ENCODE measurements around the gene ITPR3.

Gene ITPR3

GRCh38 chr6:33638556-33638955, 17.4 kb downstream of the ITPR3 start:
- Histone ChIP-seq H3K27ac (ENCODE audit: low read depth, low read length) (no peak overlapping the region), H3K27me3 (ENCODE audit: insufficient read depth, low read length) (no peaks in the 10 kb centered on the region), H3K4me3 (ENCODE audit: low read depth, low read length) (no peak overlapping the region), H2AFZ (ENCODE audit: low read length, unreplicated experiment) (no peak overlapping the region), H3K79me2 (ENCODE audit: control insufficient read depth, insufficient read depth, low read length, unreplicated experiment) (peaks cover 46% of the 10 kb centered on the region), H3K4me1 (ENCODE audit: control insufficient read depth, insufficient read depth, low read length, unreplicated experiment) (peaks cover 8% of the 10 kb centered on the region), H3K36me3 (ENCODE audit: insufficient read depth, low read length) (no peaks in the 10 kb centered on the region)

GRCh38 chr6:33639559-33639958, 18.4 kb downstream of the ITPR3 start:
- Histone ChIP-seq H3K27ac (ENCODE audit: low read depth, low read length) (no peak overlapping the region), H3K27me3 (ENCODE audit: insufficient read depth, low read length) (no peaks in the 10 kb centered on the region), H3K79me2 (ENCODE audit: control insufficient read depth, insufficient read depth, low read length, unreplicated experiment) (peaks cover 37% of the 10 kb centered on the region), H2AFZ (ENCODE audit: low read length, unreplicated experiment) (no peak overlapping the region), H3K4me1 (ENCODE audit: control insufficient read depth, insufficient read depth, low read length, unreplicated experiment) (peaks cover under 1% of the 10 kb centered on the region), H3K4me3 (ENCODE audit: low read depth, low read length) (no peak overlapping the region), H3K36me3 (ENCODE audit: insufficient read depth, low read length) (no peaks in the 10 kb centered on the region)

- H2AFZ ChIP-seq (ENCODE audit: low read length, unreplicated experiment): no peak overlapping the region
- H3K4me1 ChIP-seq (ENCODE audit: control insufficient read depth, insufficient read depth, low read length, unreplicated experiment): no peaks in the 10 kb centered on the region
- no peaks in the 10 kb centered on the region for H3K36me3 ChIP-seq (ENCODE audit: insufficient read depth, low read length)
- H3K4me3 ChIP-seq (ENCODE audit: low read depth, low read length): no peak overlapping the region
- peaks cover 29% of the 10 kb centered on the region for H3K79me2 ChIP-seq (ENCODE audit: control insufficient read depth, insufficient read depth, low read length, unreplicated experiment)
- no peaks in the 10 kb centered on the region for H3K27me3 ChIP-seq (ENCODE audit: insufficient read depth, low read length)
- no peak overlapping the region for H3K27ac ChIP-seq (ENCODE audit: low read depth, low read length)
These were observed 19.2 kb downstream of the ITPR3 start for GRCh38 chr6:33640361-33640760.

- Histone ChIP-seq H3K27ac (ENCODE audit: low read depth, low read length) (no peak overlapping the region), H3K4me3 (ENCODE audit: low read depth, low read length) (no peak overlapping the region), H3K36me3 (ENCODE audit: insufficient read depth, low read length) (no peaks in the 10 kb centered on the region), H2AFZ (ENCODE audit: low read length, unreplicated experiment) (no peak overlapping the region), H3K79me2 (ENCODE audit: control insufficient read depth, insufficient read depth, low read length, unreplicated experiment) (peaks cover 23% of the 10 kb centered on the region), H3K27me3 (ENCODE audit: insufficient read depth, low read length) (no peaks in the 10 kb centered on the region), H3K4me1 (ENCODE audit: control insufficient read depth, insufficient read depth, low read length, unreplicated experiment) (no peaks in the 10 kb centered on the region)
These were observed 20.0 kb downstream of the ITPR3 start for GRCh38 chr6:33641144-33641543.

- H3K27me3 ChIP-seq (ENCODE audit: insufficient read depth, low read length): no peaks in the 10 kb centered on the region
- H3K4me1 ChIP-seq (ENCODE audit: control insufficient read depth, insufficient read depth, low read length, unreplicated experiment): no peaks in the 10 kb centered on the region
- no peak overlapping the region for H3K4me3 ChIP-seq (ENCODE audit: low read depth, low read length)
- no peak overlapping the region for H2AFZ ChIP-seq (ENCODE audit: low read length, unreplicated experiment)
- no peak overlapping the region for H3K27ac ChIP-seq (ENCODE audit: low read depth, low read length)
- peaks cover 19% of the 10 kb centered on the region for H3K79me2 ChIP-seq (ENCODE audit: control insufficient read depth, insufficient read depth, low read length, unreplicated experiment)
- peaks cover 2% of the 10 kb centered on the region; the same call in 1 of the 2 replicates for H3K36me3 ChIP-seq (ENCODE audit: insufficient read depth, low read length)
These were observed 20.5 kb downstream of the ITPR3 start for GRCh38 chr6:33641602-33642001.

- no peak overlapping the region for H3K27ac ChIP-seq (ENCODE audit: low read depth, low read length)
- no peak overlapping the region for H3K4me3 ChIP-seq (ENCODE audit: low read depth, low read length)
- H3K27me3 ChIP-seq (ENCODE audit: insufficient read depth, low read length): no peaks in the 10 kb centered on the region
- peaks cover 13% of the 10 kb centered on the region for H3K79me2 ChIP-seq (ENCODE audit: control insufficient read depth, insufficient read depth, low read length, unreplicated experiment)
- no peak overlapping the region for H2AFZ ChIP-seq (ENCODE audit: low read length, unreplicated experiment)
- H3K4me1 ChIP-seq (ENCODE audit: control insufficient read depth, insufficient read depth, low read length, unreplicated experiment): no peaks in the 10 kb centered on the region
- peaks cover 3% of the 10 kb centered on the region; the same call in 1 of the 2 replicates for H3K36me3 ChIP-seq (ENCODE audit: insufficient read depth, low read length)
These were observed 21.8 kb downstream of the ITPR3 start for GRCh38 chr6:33642897-33643296.

- Histone ChIP-seq H3K36me3 (ENCODE audit: insufficient read depth, low read length) (peaks cover 3% of the 10 kb centered on the region; the same call in 1 of the 2 replicates), H2AFZ (ENCODE audit: low read length, unreplicated experiment) (no peak overlapping the region), H3K4me3 (ENCODE audit: low read depth, low read length) (no peak overlapping the region), H3K4me1 (ENCODE audit: control insufficient read depth, insufficient read depth, low read length, unreplicated experiment) (peaks cover 6% of the 10 kb centered on the region), H3K27ac (ENCODE audit: low read depth, low read length) (no peak overlapping the region), H3K27me3 (ENCODE audit: insufficient read depth, low read length) (no peaks in the 10 kb centered on the region), H3K79me2 (ENCODE audit: control insufficient read depth, insufficient read depth, low read length, unreplicated experiment) (peaks cover 5% of the 10 kb centered on the region)
These were observed 30.3 kb downstream of the ITPR3 start for GRCh38 chr6:33651403-33651802.

- Histone ChIP-seq H2AFZ (ENCODE audit: low read length, unreplicated experiment) (no peak overlapping the region), H3K36me3 (ENCODE audit: insufficient read depth, low read length) (no peaks in the 10 kb centered on the region; the same call in 1 of the 2 replicates), H3K27ac (ENCODE audit: low read depth, low read length) (no peak overlapping the region), H3K4me1 (ENCODE audit: control insufficient read depth, insufficient read depth, low read length, unreplicated experiment) (peaks cover 6% of the 10 kb centered on the region), H3K79me2 (ENCODE audit: control insufficient read depth, insufficient read depth, low read length, unreplicated experiment) (peaks cover 5% of the 10 kb centered on the region), H3K4me3 (ENCODE audit: low read depth, low read length) (no peak overlapping the region), H3K27me3 (ENCODE audit: insufficient read depth, low read length) (no peaks in the 10 kb centered on the region)
These were observed 30.9 kb downstream of the ITPR3 start for GRCh38 chr6:33652002-33652401.

- Histone ChIP-seq H3K36me3 (ENCODE audit: insufficient read depth, low read length) (no peaks in the 10 kb centered on the region), H3K27ac (ENCODE audit: low read depth, low read length) (no peak overlapping the region), H3K4me1 (ENCODE audit: control insufficient read depth, insufficient read depth, low read length, unreplicated experiment) (peaks cover 6% of the 10 kb centered on the region)
These were observed 33.9 kb downstream of the ITPR3 start for GRCh38 chr6:33654831-33655554.

GRCh38 chr6:33656844-33657243, 35.7 kb downstream of the ITPR3 start:
- H3K4me3 ChIP-seq (ENCODE audit: low read depth, low read length): no peak overlapping the region
- no peak overlapping the region for H2AFZ ChIP-seq (ENCODE audit: low read length, unreplicated experiment)
- H3K27me3 ChIP-seq (ENCODE audit: insufficient read depth, low read length): no peaks in the 10 kb centered on the region
- no peak overlapping the region for H3K27ac ChIP-seq (ENCODE audit: low read depth, low read length)
- H3K36me3 ChIP-seq (ENCODE audit: insufficient read depth, low read length): no peaks in the 10 kb centered on the region
- peaks cover 6% of the 10 kb centered on the region for H3K4me1 ChIP-seq (ENCODE audit: control insufficient read depth, insufficient read depth, low read length, unreplicated experiment)
- H3K79me2 ChIP-seq (ENCODE audit: control insufficient read depth, insufficient read depth, low read length, unreplicated experiment): no peaks in the 10 kb centered on the region

More at GRCh38 chr6:33654831-33655554, 33.9 kb downstream of the ITPR3 start:
- Histone ChIP-seq H3K79me2 (ENCODE audit: control insufficient read depth, insufficient read depth, low read length, unreplicated experiment) (peaks cover 4% of the 10 kb centered on the region), H3K4me3 (ENCODE audit: low read depth, low read length) (no peak overlapping the region), H3K27me3 (ENCODE audit: insufficient read depth, low read length) (no peaks in the 10 kb centered on the region), H2AFZ (ENCODE audit: low read length, unreplicated experiment) (no peak overlapping the region)

GRCh38 chr6:33658982-33659689, 38.0 kb downstream of the ITPR3 start:
- H2AFZ ChIP-seq (ENCODE audit: low read length, unreplicated experiment): no peak overlapping the region
- no peaks in the 10 kb centered on the region for H3K27me3 ChIP-seq (ENCODE audit: insufficient read depth, low read length)
- H3K79me2 ChIP-seq (ENCODE audit: control insufficient read depth, insufficient read depth, low read length, unreplicated experiment): no peaks in the 10 kb centered on the region
- H3K4me3 ChIP-seq (ENCODE audit: low read depth, low read length): no peak overlapping the region
- no peak overlapping the region for H3K27ac ChIP-seq (ENCODE audit: low read depth, low read length)
- peaks cover 6% of the 10 kb centered on the region for H3K4me1 ChIP-seq (ENCODE audit: control insufficient read depth, insufficient read depth, low read length, unreplicated experiment)
- H3K36me3 ChIP-seq (ENCODE audit: insufficient read depth, low read length): no peaks in the 10 kb centered on the region

Data from ACC112 (cell line).